GM18907 (cell line): ENCODE measurements around the gene MYO15A.
A peak's percentile ranks its signal among the peaks of the same experiment; 100 is the strongest.

Experiments used
- ATAC-seq: cut with Tn5 transposase; IDR thresholded peaks from one replicate; pipeline ENCODE4 v1.9.1; 2021; ENCODE audit warnings: mild to moderate bottlenecking, moderate library complexity; ENCODE audit not compliant: unreplicated experiment

Gene MYO15A

GRCh38 chr17:18182978-18183333 lies 74.4 kb downstream of the MYO15A start:
- ATAC-seq, result peak; percentile 42

DNA sequence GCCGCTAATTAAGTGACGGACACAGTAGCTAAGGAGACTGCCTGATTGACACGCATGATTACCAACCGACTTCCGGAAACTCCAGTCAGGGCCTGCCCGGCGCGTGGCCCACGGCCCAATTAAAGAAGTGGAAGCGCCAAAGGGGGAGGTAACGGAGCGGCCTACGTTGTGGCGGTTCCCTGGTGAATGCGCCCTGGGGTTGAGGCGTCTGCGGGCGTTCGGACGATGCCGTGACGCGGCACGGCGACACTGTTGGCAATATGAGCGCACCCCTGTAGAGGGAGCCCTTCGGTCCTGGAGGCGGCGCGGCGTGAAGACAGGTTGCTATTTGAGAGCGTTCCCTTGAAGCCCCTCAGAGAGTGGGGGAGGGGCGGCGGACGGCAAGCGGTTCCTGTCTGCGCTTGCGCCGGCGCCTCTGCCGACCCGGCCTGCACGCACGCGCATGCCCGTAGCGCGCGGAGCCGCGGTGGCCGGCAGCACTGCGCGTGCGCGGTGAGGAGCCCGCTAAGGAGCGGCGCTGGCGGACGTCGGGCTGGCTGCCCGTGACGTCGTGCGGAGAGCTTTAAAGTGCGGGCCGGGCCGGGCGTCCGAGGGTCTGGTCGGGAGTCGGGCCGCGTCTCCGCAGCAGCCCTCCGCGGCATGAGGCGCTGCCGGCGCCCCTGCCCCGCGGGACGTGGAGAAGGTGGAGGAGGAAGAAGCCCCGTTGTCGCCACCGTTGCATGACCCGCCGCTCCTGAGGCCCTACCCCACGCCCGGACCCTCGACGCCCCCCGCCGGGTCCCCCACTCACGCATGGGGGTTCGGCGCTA lies 75.0 kb downstream of the MYO15A start, which contains the start of gene ALKBH5:
TSS of gene ALKBH5 (plus strand) at position 495 of the 809 bp plus-strand sequence. CDS start 416 bp downstream, outside the sequence.
- peak; percentile 88 for ATAC-seq

- ATAC-seq, result peak; percentile 4
Observed at GRCh38 chr17:18184143-18185031, 75.8 kb downstream of the MYO15A start.

DNA sequence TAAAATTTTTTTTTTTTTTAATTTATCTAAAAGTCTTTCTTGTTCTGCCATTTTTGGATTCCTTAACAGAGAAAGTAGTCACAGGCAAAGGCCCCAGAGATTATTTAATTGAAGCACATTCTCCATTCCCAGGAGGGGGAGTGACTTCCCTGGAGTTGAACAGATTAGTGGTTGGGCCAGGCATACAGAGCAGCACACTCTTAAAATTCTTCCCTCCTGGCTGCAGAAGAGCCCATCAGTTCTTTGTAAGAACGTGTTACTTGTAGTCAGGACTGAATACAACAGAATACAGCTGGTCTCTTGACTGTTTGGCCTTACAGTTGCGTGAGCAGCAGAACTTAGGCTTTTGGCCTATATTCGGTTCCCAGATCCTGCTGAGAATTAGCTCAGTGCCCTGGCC lies 76.8 kb downstream of the MYO15A start:
- ATAC-seq, result no peak

DNA sequence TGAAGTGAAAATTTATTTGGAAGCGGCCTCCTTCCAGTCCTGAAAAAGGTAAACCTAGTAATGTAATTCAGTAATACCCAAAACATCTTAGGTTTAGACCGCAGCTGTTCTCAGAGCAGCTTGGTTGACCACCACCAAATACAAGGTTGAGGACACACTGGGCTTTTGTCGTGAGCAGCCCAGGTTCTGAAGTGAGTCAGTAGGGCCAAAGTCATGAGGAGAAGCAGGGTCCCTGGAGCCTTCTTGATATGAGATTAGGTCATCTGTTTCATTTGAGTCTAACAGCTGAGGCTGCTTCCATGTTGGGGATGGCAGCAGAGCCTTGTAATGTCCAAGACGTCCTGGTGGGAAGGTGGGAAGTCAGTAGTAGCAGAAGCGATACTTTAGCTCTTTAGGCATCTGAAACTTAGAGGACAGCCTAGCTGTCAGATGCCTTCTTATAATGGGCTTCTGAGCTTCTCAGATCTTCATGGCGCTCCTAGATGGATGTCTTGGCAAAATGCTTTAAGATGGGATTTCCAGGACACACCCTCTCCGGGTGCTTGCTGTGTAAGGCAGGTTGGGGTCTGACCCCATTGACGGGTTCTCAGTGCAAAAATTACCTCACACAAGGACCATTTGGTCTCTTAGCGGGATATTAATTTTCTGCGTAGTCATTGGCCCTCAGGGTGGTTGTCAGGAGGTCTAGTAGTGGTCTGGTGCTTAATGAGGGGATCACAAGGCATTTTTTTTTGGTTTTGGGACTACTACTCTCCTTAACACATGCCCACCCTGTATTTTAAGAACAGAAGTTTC lies 77.5 kb downstream of the MYO15A start:
- no peak for ATAC-seq

DNA sequence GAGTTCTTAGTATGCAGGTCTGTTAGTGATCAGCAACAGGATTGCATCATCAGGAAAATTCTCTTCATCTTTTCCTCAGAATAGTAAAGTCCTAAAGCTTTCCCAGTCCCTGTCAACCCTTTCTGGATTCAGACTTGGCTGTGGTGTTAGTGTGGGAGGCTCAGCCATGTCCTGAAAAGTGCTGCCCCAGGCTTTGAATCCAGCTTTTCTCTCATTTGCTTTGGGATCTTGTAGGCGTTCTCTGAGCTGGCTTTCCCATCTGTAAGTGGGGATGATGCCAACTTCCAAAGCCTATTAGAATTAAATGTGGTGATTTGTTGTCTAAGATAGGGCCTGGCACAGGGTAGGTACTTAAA lies 78.0 kb downstream of the MYO15A start:
- no peak for ATAC-seq

GRCh38 chr17:18187226-18187625 lies 78.7 kb downstream of the MYO15A start:
- no peak for ATAC-seq

DNA sequence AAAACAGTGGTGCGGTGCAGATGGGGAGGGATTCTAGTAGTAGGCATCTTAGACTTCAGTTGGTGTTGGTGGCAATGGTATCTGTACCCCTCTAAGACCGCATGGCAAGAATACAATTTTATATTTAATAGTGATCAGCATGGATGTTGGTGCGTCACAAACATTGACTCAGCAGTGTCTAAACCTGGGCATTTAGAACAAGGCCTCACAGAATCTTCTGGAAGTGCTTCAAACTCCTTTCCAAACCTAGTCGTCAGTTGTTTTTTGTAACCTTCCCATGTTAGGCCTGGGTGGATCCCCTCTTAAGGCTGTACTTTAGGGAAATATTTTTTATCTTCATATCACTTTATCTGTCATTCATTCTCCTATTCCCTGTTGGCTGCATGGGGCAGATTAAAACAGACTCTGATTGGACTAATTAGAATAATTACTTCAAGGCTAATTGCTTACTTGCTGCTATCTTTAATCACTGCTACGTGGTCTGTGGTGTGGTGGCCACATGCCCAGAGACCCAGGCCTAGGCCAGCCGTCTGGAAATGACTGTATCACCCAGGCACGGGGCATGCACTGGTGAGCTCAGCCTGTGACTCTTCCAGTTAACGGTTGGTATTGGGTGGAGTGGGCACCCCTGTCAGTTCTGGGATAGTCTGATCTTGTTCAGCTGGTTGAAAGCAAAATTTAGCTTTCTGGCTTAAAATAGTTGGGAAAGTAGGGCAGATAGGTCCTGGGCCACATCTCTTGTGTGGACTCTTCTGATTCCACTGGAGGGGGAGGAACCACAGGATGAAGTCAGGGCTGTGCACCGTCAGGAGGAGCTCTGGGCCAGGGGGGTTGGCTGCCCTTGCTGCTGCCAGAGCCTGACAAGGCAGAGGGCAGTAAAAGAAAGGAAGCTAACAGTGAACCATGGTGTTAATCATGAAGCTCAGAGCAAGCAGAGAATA lies 79.5 kb downstream of the MYO15A start:
- ATAC-seq, result no peak

- ATAC-seq, result no peak
Observed at GRCh38 chr17:18190628-18191235, 82.2 kb downstream of the MYO15A start.

DNA sequence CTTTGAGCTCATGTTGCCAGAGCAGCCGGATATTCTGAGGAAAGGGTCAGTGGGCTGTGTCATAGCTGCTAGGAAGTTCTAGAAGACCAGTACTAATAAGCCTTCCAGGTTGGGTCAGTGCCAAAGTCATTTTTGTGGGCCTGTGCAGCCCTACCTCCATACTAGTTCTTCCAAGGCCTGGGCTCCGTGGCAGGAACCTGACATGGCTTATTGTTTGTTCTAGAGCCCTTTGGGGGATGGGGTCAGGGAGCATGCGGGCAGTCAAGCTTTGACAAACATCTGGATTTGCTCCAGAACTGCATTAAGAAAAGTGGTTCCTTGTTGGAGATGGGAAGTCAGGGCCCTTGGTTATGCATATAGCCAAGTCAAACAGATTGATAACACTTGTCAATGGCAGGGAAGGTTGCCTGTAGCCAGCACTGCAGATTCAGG lies 82.7 kb downstream of the MYO15A start:
- ATAC-seq, result no peak

DNA sequence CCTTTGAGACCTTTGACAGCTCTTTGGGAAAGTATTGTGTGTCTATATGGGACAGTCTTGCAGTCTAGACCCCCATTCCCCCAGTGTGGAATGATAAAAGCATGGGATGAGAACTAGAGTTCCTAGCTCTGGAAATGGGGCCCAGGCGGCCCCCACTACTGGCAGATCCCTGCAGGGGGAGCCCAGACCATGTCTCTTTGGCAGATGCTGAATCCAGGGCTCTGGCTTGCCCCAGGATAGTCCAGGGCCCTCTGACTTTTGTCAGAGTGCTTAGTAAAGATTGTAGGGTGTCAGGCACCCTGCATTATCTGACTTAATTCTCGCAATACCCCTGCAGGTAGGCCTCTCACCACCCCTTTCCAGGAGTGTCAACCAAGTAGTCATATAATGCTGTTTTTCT lies 83.4 kb downstream of the MYO15A start:
- ATAC-seq, result no peak

DNA sequence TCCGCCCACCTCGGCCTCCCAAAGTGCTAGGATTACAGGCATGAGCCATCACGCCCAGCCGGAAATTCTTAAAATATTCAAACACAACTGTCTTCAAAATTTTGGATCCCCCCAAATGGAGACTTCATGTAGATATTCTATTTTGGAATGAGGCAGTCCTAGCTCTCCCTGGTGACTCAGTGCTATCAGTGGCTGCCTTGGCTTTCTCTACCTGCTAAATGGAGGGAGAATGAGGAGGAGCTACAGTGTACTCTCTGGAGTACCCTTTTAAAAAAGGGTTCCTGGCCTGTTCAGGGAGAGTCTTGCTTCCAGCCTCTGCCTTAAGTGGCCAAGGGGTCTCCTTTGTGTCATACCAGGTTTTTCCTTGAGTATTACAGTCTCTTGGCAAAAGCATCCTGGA lies 85.8 kb downstream of the MYO15A start:
- no peak for ATAC-seq

- ATAC-seq, result no peak
Observed at GRCh38 chr17:18194804-18195203, 86.2 kb downstream of the MYO15A start.

DNA sequence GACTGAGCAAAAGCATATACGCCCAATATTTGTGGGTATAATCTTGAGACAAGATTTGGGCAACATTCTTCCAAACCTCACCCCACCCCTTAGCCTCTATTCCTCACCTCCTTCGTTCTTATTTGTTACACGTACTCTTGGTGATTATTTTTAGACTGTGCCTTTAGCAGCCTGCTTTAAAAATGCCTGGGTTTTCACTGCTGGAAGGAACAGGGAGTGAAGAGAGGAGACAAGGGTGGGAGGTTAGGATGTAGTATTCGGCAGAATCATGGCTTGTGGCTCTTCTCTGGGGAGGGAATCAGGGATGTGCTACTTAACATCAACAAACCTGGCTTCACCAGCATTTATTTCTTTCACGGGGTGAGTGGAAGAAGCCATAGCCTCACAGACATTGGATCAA lies 86.7 kb downstream of the MYO15A start:
- no peak for ATAC-seq

- ATAC-seq, result no peak
Observed at GRCh38 chr17:18197535-18198194, 89.1 kb downstream of the MYO15A start.

DNA sequence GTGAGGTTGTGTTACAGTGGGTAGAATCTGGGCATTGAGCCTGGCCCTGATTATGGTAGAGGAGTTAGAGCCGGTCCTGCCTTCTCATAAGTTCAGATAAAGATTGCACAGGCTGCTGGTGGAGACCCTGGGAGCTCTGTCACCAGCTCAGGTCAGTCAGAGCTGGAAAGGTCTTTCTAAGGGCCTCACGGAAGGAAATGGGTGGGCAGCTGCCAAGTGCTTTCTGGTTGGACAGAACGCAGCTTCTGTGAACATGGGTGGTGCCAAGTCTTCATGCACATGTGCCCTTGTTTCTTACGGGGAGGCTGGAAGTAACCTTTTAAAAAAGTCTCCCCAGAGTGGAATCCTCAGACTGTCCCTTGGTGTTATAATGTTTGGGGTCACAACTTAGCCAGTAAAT lies 90.0 kb downstream of the MYO15A start:
- no peak for ATAC-seq

DNA sequence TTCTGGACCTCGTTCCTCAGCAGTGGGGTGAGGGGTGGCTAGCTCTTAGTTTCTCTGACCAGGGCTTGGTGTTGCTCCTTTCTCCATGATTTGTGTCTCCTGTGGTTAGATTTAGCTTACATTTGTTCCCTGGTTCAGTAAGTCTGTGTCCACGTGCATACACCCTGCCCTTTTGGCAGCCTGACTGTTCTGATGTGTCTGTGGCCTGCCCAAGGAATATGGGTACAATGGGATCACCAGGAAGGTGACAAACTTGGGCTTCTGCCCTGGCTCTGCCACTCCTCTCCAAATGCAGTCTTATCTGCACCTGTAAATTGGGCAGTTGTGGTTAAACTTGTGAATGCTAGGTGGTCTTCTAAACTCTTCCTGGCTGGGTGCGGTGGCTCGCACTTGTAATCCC lies 92.6 kb downstream of the MYO15A start:
- ATAC-seq, result no peak

DNA sequence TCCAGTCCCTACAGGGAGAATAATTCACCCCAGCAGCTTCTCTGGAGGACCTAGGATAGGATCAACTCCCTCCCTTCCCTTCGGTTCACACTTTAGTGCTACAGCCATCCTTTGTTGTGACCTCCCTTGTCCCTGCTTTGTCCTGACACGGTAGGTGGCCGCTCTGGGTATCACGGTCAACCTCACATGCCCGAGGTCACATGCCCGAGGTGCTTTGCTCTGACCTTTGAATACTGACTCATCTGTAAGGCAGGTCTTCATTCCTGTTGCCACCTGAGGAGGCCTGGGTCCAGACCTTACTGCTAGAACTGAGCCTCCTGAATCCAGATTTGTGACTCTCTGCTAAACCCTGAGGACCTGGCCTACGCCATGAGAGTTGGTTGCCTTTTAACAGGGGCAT lies 94.8 kb downstream of the MYO15A start:
- ATAC-seq, result no peak

DNA sequence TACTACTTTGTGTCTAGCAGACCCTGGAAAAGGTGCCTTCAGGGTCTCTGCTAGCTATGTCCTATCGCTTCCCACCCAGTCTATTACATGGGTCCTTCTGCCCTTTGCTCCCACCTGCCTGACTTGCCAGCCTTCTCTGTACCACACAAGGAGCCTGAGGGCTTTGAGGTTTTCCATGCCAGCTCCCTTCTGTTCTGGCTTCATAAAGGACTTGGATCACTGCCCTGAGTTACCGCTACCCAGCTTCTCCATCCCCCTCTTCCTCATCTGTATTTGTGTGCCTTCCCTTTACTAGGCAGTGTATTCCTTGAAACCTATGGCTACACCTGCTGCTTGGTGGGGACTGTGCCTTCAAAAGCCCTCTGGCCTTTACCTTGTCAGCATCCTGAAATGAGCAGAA lies 97.3 kb downstream of the MYO15A start:
- ATAC-seq, result no peak
